GM19099 (cell line): Measurements from ENCODE around the gene IGF2R.

Experiments used
- POLR2A ChIP-seq: IDR thresholded peaks from 3 replicates; pipeline ENCODE4 v1.6.1; 2011; ENCODE audit warnings: low read depth; ENCODE audit not compliant: insufficient read length; ENCODE audit errors: extremely low read depth

Gene IGF2R

GRCh38 chr6:160132776-160133338 is 164.0 kb downstream of the IGF2R start:
- TF ChIP-seq POLR2A: no peak

- TF ChIP-seq POLR2A: no peak
Measured at GRCh38 chr6:160133441-160134336, 164.8 kb downstream of the IGF2R start.

- no peak for TF ChIP-seq POLR2A
Measured at GRCh38 chr6:160134779-160135547, 166.1 kb downstream of the IGF2R start.

GRCh38 chr6:160135907-160136655 is 167.2 kb downstream of the IGF2R start:
- no peak for TF ChIP-seq POLR2A

GRCh38 chr6:160137130-160137988 is 168.5 kb downstream of the IGF2R start:
- no peak for TF ChIP-seq POLR2A

GRCh38 chr6:160137989-160138835 is 169.3 kb downstream of the IGF2R start:
- TF ChIP-seq POLR2A: no peak

- TF ChIP-seq POLR2A: no peak
Measured at GRCh38 chr6:160138839-160139419, 170.0 kb downstream of the IGF2R start.

- TF ChIP-seq POLR2A: no peak
Measured at GRCh38 chr6:160139420-160139851, 170.6 kb downstream of the IGF2R start.

GRCh38 chr6:160141001-160141726 is 172.3 kb downstream of the IGF2R start:
- no peak for TF ChIP-seq POLR2A

GRCh38 chr6:160142115-160142715 is 173.3 kb downstream of the IGF2R start:
- no peak for TF ChIP-seq POLR2A

GRCh38 chr6:160146454-160147145 is 177.7 kb downstream of the IGF2R start:
- TF ChIP-seq POLR2A: no peak
